Left lung (tissue), 10 donors: ENCODE data around the gene BOD1. TPM values are rescaled to one million over a fixed set of nuclear protein-coding genes. Genes with fewer than 3 reads are reported as not detected.
A peak's percentile ranks its signal among the peaks of the same experiment; 100 is the strongest.

Experiments used
- ATAC-seq: fragments of 200-7000 bp; cut with Tn5 transposase; one replicate; pipeline ENCODE4 v1.9.1; 2020; ENCODE audit warnings: moderate library complexity
- DNase-seq, 4 donors: peaks; one replicate each; pipeline ENCODE4 v3.0.0-alpha.2; 2013 to 2020
- H3K27ac ChIP-seq, 2 donors: fragments of 200-600 bp; sonication (generic) in 1 of 2; one replicate each; pipeline versions ENCODE4 v1.5.0 to v1.8.0; 2020 to 2021
- H3K27me3 ChIP-seq, 2 donors: fragments of 200-600 bp; sonication (generic) in 1 of 2; one replicate each; pipeline versions ENCODE4 v1.5.0 to v1.8.0; 2020 to 2021
- H3K36me3 ChIP-seq, 2 donors: fragments of 200-600 bp; sonication (generic) in 1 of 2; one replicate each; pipeline versions ENCODE4 v1.5.0 to v1.8.0; 2020 to 2021
- H3K4me1 ChIP-seq, 2 donors: fragments of 200-600 bp; one replicate each; pipeline ENCODE4 v1.8.0; 2021
- H3K4me3 ChIP-seq, 2 donors: fragments of 200-600 bp; sonication (generic) in 1 of 2; one replicate each; pipeline versions ENCODE4 v1.5.0 to v1.8.0; 2020 to 2021; ENCODE audit warnings: mild to moderate bottlenecking in 1 of 2
- H3K9me3 ChIP-seq, 2 donors: fragments of 200-600 bp; sonication (generic) in 1 of 2; one replicate each; pipeline versions ENCODE4 v1.5.0 to v1.8.0; 2020 to 2021
- CTCF ChIP-seq, 2 donors: fragments of 200-600 bp; sonication (generic) in 1 of 2; IDR thresholded peaks; one replicate each; pipeline versions ENCODE4 v1.5.0 to v1.8.0; 2021; ENCODE audit warnings: antibody characterized with exemption in 2 of 2
- intact Hi-C, 2 donors: fragments of 100-400 bp; cut with DNase I; formaldehyde crosslinking; loops; one replicate each; pipeline versions ENCODE4 v1.11.2 to v1.14.2; 2022
- polyA plus RNA-seq, 6 donors: library from polyadenylated mRNA; unstranded; fragments of 120-200 nt; gene quantifications; one replicate each; pipeline ENCODE4 v1.2.1, GENCODE V29; 2013; ENCODE audit not compliant: insufficient read length in 6 of 6
- total RNA-seq, 2 donors: library from RNA; stranded (reverse); fragmentation: NEBNext Ultra II Directional; extraction: Animal tissue kit (Norgen Biotek cat#: 25700); gene quantifications; one replicate each; pipeline ENCODE4 v1.2.1, GENCODE V29; 2021
- donor health status: DM: no; HTN: yes; CAD: no.
- donor health status: DM: no; HTN: no; CAD: no.

The BOD1 gene
- total and polyA plus RNA-seq, 8 donors, result 37.4 to 156 (median 124) TPM

- intact Hi-C loops, result loop anchor here in 1 of 2 donors (10.0 kb wide), 1 partner anchor 362 kb away; no protein-coding TSS in a partner anchor
- H3K27ac ChIP-seq, result no peak overlapping the region
- peaks cover 16 to 40% of the 10 kb centered on the region in 2 donors for H3K4me1 ChIP-seq
- H3K4me3 ChIP-seq, result no peak overlapping the region
- ATAC-seq (no peak), DNase-seq (no peak)
- peaks cover 0 to 57% of the 10 kb centered on the region in 2 donors for H3K36me3 ChIP-seq
- no peaks in the 10 kb centered on the region for H3K9me3 ChIP-seq
- no peak for TF ChIP-seq CTCF (IDR thresholded peaks at IDR 0.05)
- H3K27me3 ChIP-seq, result no peaks in the 10 kb centered on the region
These were observed 3.5 kb downstream of the BOD1 start for GRCh38 chr5:173612948-173613347.

- no peaks in the 10 kb centered on the region for H3K27me3 ChIP-seq
- ATAC-seq (no peak), DNase-seq (no peak)
- no peaks in the 10 kb centered on the region for H3K9me3 ChIP-seq
- peaks cover 0 to 70% of the 10 kb centered on the region in 2 donors for H3K36me3 ChIP-seq
- no peak for TF ChIP-seq CTCF (IDR thresholded peaks at IDR 0.05)
- H3K4me1 ChIP-seq, result peaks cover 12 to 32% of the 10 kb centered on the region in 2 donors
- intact Hi-C loops, result loop anchor here in 1 of 2 donors (10.0 kb wide), 1 partner anchor 363 kb away; no protein-coding TSS in a partner anchor
- H3K4me3 ChIP-seq, result no peak overlapping the region
- H3K27ac ChIP-seq, result no peak overlapping the region
These were observed 4.7 kb downstream of the BOD1 start for GRCh38 chr5:173611706-173612105.

- Histone ChIP-seq H3K36me3 (peaks cover 0 to 52% of the 10 kb centered on the region in 2 donors), H3K4me3 (no peak overlapping the region), H3K27me3 (no peaks in the 10 kb centered on the region), H3K27ac (no peak overlapping the region), H3K4me1 (peaks cover 0 to 11% of the 10 kb centered on the region in 2 donors), H3K9me3 (no peaks in the 10 kb centered on the region)
- DNase-seq (no peak), ATAC-seq (no peak)
- intact Hi-C loops, result no loop called here
- no peak for TF ChIP-seq CTCF (IDR thresholded peaks at IDR 0.05)
These were observed 12.3 kb downstream of the BOD1 start for GRCh38 chr5:173604141-173604540.

- intact Hi-C loops, result no loop called here
- no peak for TF ChIP-seq CTCF (IDR thresholded peaks at IDR 0.05)
- H3K4me3 ChIP-seq, result no peak overlapping the region
- peak; percentile 85 for ATAC-seq
- DNase-seq, result peak in 2 of 4 donors; percentile 41 to 64
- peaks cover 0 to 39% of the 10 kb centered on the region in 2 donors for H3K36me3 ChIP-seq
- no peaks in the 10 kb centered on the region for H3K27me3 ChIP-seq
- H3K27ac ChIP-seq, result no peak overlapping the region
- no peaks in the 10 kb centered on the region for H3K9me3 ChIP-seq
- H3K4me1 ChIP-seq, result peaks cover 0 to 11% of the 10 kb centered on the region in 2 donors
These were observed 14.0 kb downstream of the BOD1 start for GRCh38 chr5:173602423-173602822.

- peaks cover 0 to 11% of the 10 kb centered on the region in 2 donors for H3K4me1 ChIP-seq
- H3K27ac ChIP-seq, result no peak overlapping the region
- peaks cover 0 to 5% of the 10 kb centered on the region in 2 donors for H3K9me3 ChIP-seq
- peaks cover 0 to 9% of the 10 kb centered on the region in 2 donors for H3K36me3 ChIP-seq
- no peak for DNase-seq
- no peak for TF ChIP-seq CTCF (IDR thresholded peaks at IDR 0.05)
- H3K4me3 ChIP-seq, result no peak overlapping the region
- intact Hi-C loops, result no loop called here
- no peak for ATAC-seq
- H3K27me3 ChIP-seq, result no peaks in the 10 kb centered on the region
These were observed 17.8 kb downstream of the BOD1 start for GRCh38 chr5:173598686-173599085.
